SK-N-MC (cell line): Measurements from ENCODE around the gene IMMP2L.

ENCODE experiments used
- EZH2 ChIP-seq: fragments of 200-600 bp; sonication (generic); IDR thresholded peaks from one replicate; pipeline ENCODE4 v1.6.1; 2017; ENCODE audit warnings: antibody characterized with exemption
- POLR2AphosphoS5 ChIP-seq: IDR thresholded peaks from 2 replicates; pipeline ENCODE4 v1.6.1; 2012; ENCODE audit warnings: mild to moderate bottlenecking, low read depth, low read length, borderline replicate concordance

GRCh38 chr7:110804501-110804900, 757.8 kb downstream of the IMMP2L start:
- TF ChIP-seq EZH2 (no peak), POLR2AphosphoS5 (no peak)
